SU-DHL-6 (cell line): ENCODE measurements around the gene FBLN2.

Source experiments
- H2AFZ ChIP-seq: fragments of 200-600 bp; sonication (generic); 2 replicates; pipeline ENCODE4 v1.6.1; 2014; ENCODE audit warnings: low read depth, mild to moderate bottlenecking, moderate library complexity, mixed read lengths, antibody characterized with exemption, low read length; ENCODE audit not compliant: severe bottlenecking
- H3F3A ChIP-seq: fragments of 200-600 bp; shearing (Covaris generic); 2 replicates; pipeline ENCODE4 v1.6.0; 2016; ENCODE audit warnings: antibody characterized with exemption, mild to moderate bottlenecking; ENCODE audit not compliant: insufficient read depth
- H3K27ac ChIP-seq: fragments of 200-600 bp; sonication (generic); 2 replicates; pipeline ENCODE4 v1.5.1; 2016; ENCODE audit warnings: low read depth, mild to moderate bottlenecking, low read length, moderate library complexity, mixed read lengths
- H3K27me3 ChIP-seq: fragments of 200-600 bp; sonication (generic), shearing (Covaris generic); 2 replicates; pipeline ENCODE4 v1.6.0; 2014; ENCODE audit warnings: mild to moderate bottlenecking, low read length
- H3K36me3 ChIP-seq: fragments of 200-600 bp; sonication (generic); 2 replicates; pipeline ENCODE4 v1.6.1; 2014; ENCODE audit warnings: mild to moderate bottlenecking, low read length, mixed read lengths
- H3K4me2 ChIP-seq: fragments of 300-600, 200-600 bp; shearing (Covaris generic), sonication (generic); 2 replicates; pipeline ENCODE4 v1.6.0; 2014; ENCODE audit warnings: low read length, low read depth, mild to moderate bottlenecking; ENCODE audit not compliant: poor library complexity, severe bottlenecking
- H3K4me3 ChIP-seq: fragments of 200-600 bp; sonication (generic); 2 replicates; pipeline ENCODE4 v1.5.1; 2014; ENCODE audit warnings: antibody characterized with exemption, low read length, mild to moderate bottlenecking, mixed read lengths; ENCODE audit not compliant: insufficient read depth, poor library complexity, severe bottlenecking
- H3K79me2 ChIP-seq: fragments of 200-600 bp; sonication (generic); 2 replicates; pipeline ENCODE4 v1.6.1; 2014; ENCODE audit warnings: mild to moderate bottlenecking, low read length, moderate library complexity; ENCODE audit not compliant: insufficient read depth
- H3K9ac ChIP-seq: fragments of 200-600 bp; sonication (generic); 2 replicates; pipeline ENCODE4 v1.7.0; 2014; ENCODE audit warnings: mild to moderate bottlenecking, low read length
- H3K9me2 ChIP-seq: fragments of 200-600 bp; sonication (generic); replicated peaks from 2 replicates; pipeline ENCODE4 v1.6.1; 2014; ENCODE audit warnings: low read length; ENCODE audit not compliant: insufficient read depth
- H3K9me3 ChIP-seq: fragments of 200-600 bp; sonication (generic); 2 replicates; pipeline ENCODE4 v1.6.1; 2014; ENCODE audit warnings: low read length, mixed read lengths; ENCODE audit not compliant: insufficient read depth
- H4K20me1 ChIP-seq: fragments of 200-600 bp; sonication (generic); 2 replicates; pipeline ENCODE4 v1.6.1; 2014; ENCODE audit warnings: low read depth, mild to moderate bottlenecking, antibody characterized with exemption, low read length, moderate library complexity, mixed read lengths
- CTCF ChIP-seq: fragments of 200-600 bp; sonication (generic); IDR thresholded peaks from one replicate; pipeline ENCODE4 v1.5.1; 2017; ENCODE audit warnings: antibody characterized with exemption, mild to moderate bottlenecking, low read length, moderate library complexity; ENCODE audit not compliant: insufficient read depth, poor library complexity, severe bottlenecking
- EZH2phosphoT487 ChIP-seq: fragments of 200-600 bp; sonication (generic), shearing (Covaris generic); conservative IDR thresholded peaks from 2 replicates; pipeline ENCODE4 v1.6.1; 2018; ENCODE audit warnings: mild to moderate bottlenecking, antibody characterized with exemption, low read length, moderate library complexity, mixed read lengths

Gene FBLN2

GRCh38 chr3:13666227-13666619, 117.3 kb downstream of the FBLN2 start:
- H3K4me2 ChIP-seq = no peak overlapping the region
- no peak overlapping the region for H3K27ac ChIP-seq
- H3K9me2 ChIP-seq = no peaks in the 10 kb centered on the region
- TF ChIP-seq CTCF = no peak
- TF ChIP-seq EZH2phosphoT487 = no peak
- no peak overlapping the region for H3K4me3 ChIP-seq
- no peak overlapping the region for H2AFZ ChIP-seq
- no peaks in the 10 kb centered on the region for H3K79me2 ChIP-seq
- H3F3A ChIP-seq = no peaks in the 10 kb centered on the region
- no peaks in the 10 kb centered on the region for H4K20me1 ChIP-seq
- no peaks in the 10 kb centered on the region for H3K27me3 ChIP-seq
- no peaks in the 10 kb centered on the region for H3K9me3 ChIP-seq
- H3K36me3 ChIP-seq = no peaks in the 10 kb centered on the region
- no peak overlapping the region for H3K9ac ChIP-seq

GRCh38 chr3:13666781-13667709, 118.1 kb downstream of the FBLN2 start:
- Histone ChIP-seq H3F3A (no peaks in the 10 kb centered on the region), H3K36me3 (no peaks in the 10 kb centered on the region), H4K20me1 (no peaks in the 10 kb centered on the region), H3K9me3 (no peaks in the 10 kb centered on the region), H3K4me2 (no peak overlapping the region), H3K9me2 (no peaks in the 10 kb centered on the region), H3K4me3 (no peak overlapping the region), H2AFZ (no peak overlapping the region), H3K27ac (no peak overlapping the region), H3K27me3 (no peaks in the 10 kb centered on the region), H3K79me2 (no peaks in the 10 kb centered on the region), H3K9ac (no peak overlapping the region)
- TF ChIP-seq EZH2phosphoT487 (no peak), CTCF (no peak)

- Histone ChIP-seq H2AFZ (no peak overlapping the region), H3K27ac (no peak overlapping the region), H3K79me2 (no peaks in the 10 kb centered on the region), H3K4me2 (no peak overlapping the region), H3K36me3 (no peaks in the 10 kb centered on the region), H3K27me3 (no peaks in the 10 kb centered on the region), H3K9ac (no peak overlapping the region), H3K9me2 (no peaks in the 10 kb centered on the region), H3K4me3 (no peak overlapping the region), H3K9me3 (no peaks in the 10 kb centered on the region), H3F3A (no peaks in the 10 kb centered on the region), H4K20me1 (no peaks in the 10 kb centered on the region)
- TF ChIP-seq CTCF (no peak), EZH2phosphoT487 (no peak)
Measured at GRCh38 chr3:13668136-13668535, 119.2 kb downstream of the FBLN2 start.
